Aorta (tissue), 5 donors: Measurements from ENCODE around the gene TRAK1. TPM values are rescaled to one million over a fixed set of nuclear protein-coding genes. Genes with fewer than 3 reads are reported as not detected.

Source experiments
- ATAC-seq: fragments of 200-7000 bp; cut with Tn5 transposase; one replicate; pipeline ENCODE4 v1.9.1; 2022; ENCODE audit warnings: moderate library complexity; ENCODE audit not compliant: low FRiP score
- DNase-seq, 2 donors: peaks; one replicate each; pipeline ENCODE4 v3.0.0-alpha.2; 2020
- H3K27ac ChIP-seq, 2 donors: one replicate each; pipeline ENCODE4 v1.5.1; 2013; ENCODE audit warnings: low read length in 2 of 2, mild to moderate bottlenecking in 2 of 2, moderate library complexity in 2 of 2, control low read depth in 1 of 2, inconsistent platforms in 1 of 2, low read depth in 1 of 2
- H3K27me3 ChIP-seq, 2 donors: one replicate each; pipeline ENCODE4 v1.6.1; 2013; ENCODE audit warnings: control low read depth in 1 of 2, low read length in 1 of 2, mild to moderate bottlenecking in 1 of 2, moderate library complexity in 1 of 2; ENCODE audit not compliant: insufficient read depth in 2 of 2, control insufficient read depth in 1 of 2
- H3K36me3 ChIP-seq, 2 donors: one replicate each; pipeline ENCODE4 v1.6.1; 2013; ENCODE audit warnings: control low read depth in 1 of 2, low read length in 1 of 2, mild to moderate bottlenecking in 1 of 2; ENCODE audit not compliant: insufficient read depth in 2 of 2, control insufficient read depth in 1 of 2
- H3K4me1 ChIP-seq, 2 donors: one replicate each; pipeline ENCODE4 v1.6.1; 2013; ENCODE audit warnings: low read length in 2 of 2, control low read depth in 1 of 2, mild to moderate bottlenecking in 1 of 2, moderate library complexity in 1 of 2; ENCODE audit not compliant: insufficient read depth in 2 of 2, control insufficient read depth in 1 of 2
- H3K4me3 ChIP-seq, 2 donors: one replicate each; pipeline ENCODE4 v1.5.1; 2013; ENCODE audit warnings: low read length in 2 of 2, control low read depth in 1 of 2, mild to moderate bottlenecking in 1 of 2
- H3K9me3 ChIP-seq: one replicate; pipeline ENCODE4 v1.6.1; 2013; ENCODE audit warnings: mild to moderate bottlenecking, low read length; ENCODE audit not compliant: control insufficient read depth
- whole genome bisulfite sequencing, 2 donors: extraction: QIAGEN DNeasy Blood & Tissue Kit; methylation state at CpG; one replicate each; pipeline ENCODE4 v1.1.7; 2013; 5-methylcytosine and 5-hydroxymethylcytosine counted together
- intact Hi-C, 2 donors: fragments of 100-400 bp; cut with DNase I; formaldehyde crosslinking; loops; one replicate each; pipeline versions ENCODE4 v1.14.2 to v1.15.0; 2022
- polyA plus RNA-seq, 2 donors: library from polyadenylated mRNA; stranded (reverse); fragments of 200-250 nt; gene quantifications; one replicate each; pipeline ENCODE4 v1.2.3, GENCODE V29; 2013
- total RNA-seq, 2 donors: library from RNA; stranded (reverse); fragmentation: NEBNext Ultra II Directional; extraction: Animal tissue kit (Norgen Biotek cat#: 25700); gene quantifications; one replicate each; pipeline ENCODE4 v1.2.1, GENCODE V29; 2021
- donor health status: healthy with polysubstance abuse.
- donor health status: Bipolar disorder and iron deficiency.
- donor health status: DM: no; HTN: no; CAD: no.
- donor health status: DM: no; HTN: no; CAD: no.
- donor health status: DM: yes; HTN: yes; CAD: no.

Gene TRAK1
- total and polyA plus RNA-seq, 4 donors: 15.7 to 37.7 (median 24.9) TPM

DNA sequence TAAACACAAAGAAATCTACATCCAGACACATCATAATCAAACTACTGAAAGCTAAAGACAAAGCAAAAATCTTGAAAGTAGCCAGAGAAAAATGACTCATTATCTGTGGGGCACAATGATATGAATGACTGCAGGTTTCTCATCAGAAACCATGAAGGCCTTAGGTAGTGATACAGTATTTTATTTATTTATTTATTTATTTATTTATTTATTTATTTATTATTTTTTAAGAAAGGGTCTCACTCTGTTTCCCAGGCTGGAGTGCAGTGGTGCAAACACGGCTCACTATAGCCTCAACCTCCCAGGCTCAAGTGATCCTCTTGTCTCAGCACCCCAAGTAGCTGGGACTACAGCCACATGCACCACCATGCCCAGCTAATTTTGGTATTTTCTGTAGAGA lies 159.6 kb downstream of the TRAK1 start:
- Histone ChIP-seq H3K4me3 (no peak overlapping the region), H3K9me3 (no peaks in the 10 kb centered on the region), H3K27ac (no peak overlapping the region), H3K27me3 (no peaks in the 10 kb centered on the region), H3K4me1 (no peaks in the 10 kb centered on the region), H3K36me3 (no peaks in the 10 kb centered on the region)
- WGBS, 2 donors: 5 to 95% methylated on average over 1 of the region's 1 CpG
- ATAC-seq: no peak
- DNase-seq: no peak
- intact Hi-C loops: no loop called here

DNA sequence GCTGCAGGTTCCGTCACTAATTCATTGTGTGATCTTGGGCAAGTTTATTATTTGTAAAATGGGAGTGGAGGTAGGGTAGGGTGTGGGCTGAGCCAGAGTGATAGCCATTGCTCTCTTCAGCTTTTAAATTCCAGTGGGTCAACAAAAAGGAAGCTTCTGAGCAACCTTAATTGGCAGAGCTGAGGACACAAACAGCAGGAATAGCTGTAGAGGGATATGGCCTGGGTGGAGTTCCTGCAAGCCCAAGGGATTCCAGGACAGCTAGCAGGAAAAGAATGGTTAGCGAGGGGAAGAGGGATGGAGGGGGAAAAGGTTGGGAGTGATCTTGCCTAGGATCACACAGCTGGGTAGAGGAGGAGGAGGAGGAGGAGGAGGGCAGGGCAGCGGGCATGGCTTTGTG lies 163.4 kb downstream of the TRAK1 start:
- Histone ChIP-seq H3K4me3 (no peak overlapping the region), H3K9me3 (no peaks in the 10 kb centered on the region), H3K27me3 (no peaks in the 10 kb centered on the region), H3K4me1 (no peaks in the 10 kb centered on the region), H3K36me3 (no peaks in the 10 kb centered on the region), H3K27ac (no peak overlapping the region)
- DNase-seq (no peak), ATAC-seq (no peak)
- intact Hi-C loops: no loop called here
- 48% methylated on average over 3 of the region's 3 CpGs for WGBS, 2 donors

DNA sequence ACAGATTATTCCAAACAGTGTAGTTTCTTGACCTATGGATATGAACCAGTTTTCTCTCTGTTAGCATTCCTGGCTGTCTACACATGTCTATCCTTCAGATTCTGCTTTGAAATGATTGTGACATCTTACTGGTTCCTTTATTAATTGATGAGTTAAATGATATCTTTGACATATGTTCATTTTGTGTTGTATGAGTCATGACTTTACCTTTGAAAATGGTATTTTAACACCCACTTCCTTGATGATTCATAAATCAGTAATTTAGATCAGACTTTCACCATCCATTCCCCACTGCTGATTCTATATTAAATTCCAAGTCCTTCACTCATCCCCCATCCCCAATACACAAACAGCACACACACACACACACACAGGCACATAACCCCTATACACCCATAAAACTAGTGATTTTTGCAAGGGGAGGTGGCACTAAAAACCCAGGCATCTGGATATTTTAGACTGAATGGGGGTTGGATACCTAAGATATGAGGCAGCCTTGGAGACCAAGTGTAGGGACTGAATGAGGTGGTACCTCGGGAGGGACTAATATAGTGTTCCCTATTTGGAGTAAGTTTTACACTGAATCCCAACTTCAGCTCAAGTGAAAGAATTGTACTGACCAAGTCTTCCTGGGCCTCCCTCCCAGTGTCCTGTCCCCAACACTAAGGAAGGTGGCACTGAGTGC lies 165.1 kb downstream of the TRAK1 start:
- Histone ChIP-seq H3K27me3 (peaks cover 0 to 2% of the 10 kb centered on the region in 2 donors), H3K9me3 (no peaks in the 10 kb centered on the region)
- no peak for ATAC-seq

DNA sequence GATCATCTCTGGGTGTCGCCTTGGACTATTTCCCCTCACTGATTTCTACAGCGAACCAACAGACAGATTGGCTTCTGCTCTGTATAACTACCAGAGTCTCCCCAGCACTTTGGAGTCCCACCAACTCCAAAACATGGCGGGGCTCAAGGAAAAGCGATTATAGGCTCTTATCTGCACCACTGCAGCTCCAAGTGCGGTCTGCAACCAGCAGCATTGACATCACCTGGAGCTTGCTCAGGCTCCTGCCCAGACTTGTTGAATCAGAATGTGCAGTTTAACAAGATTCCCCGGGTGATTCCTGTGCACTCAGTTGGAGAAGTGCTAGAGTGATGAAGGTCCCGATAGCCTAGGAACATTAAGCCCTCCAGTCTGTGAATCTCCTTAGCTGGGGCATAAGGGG lies 165.8 kb downstream of the TRAK1 start:
- DNase-seq (no peak), ATAC-seq (no peak)
- peaks cover 0 to 2% of the 10 kb centered on the region in 2 donors for H3K27me3 ChIP-seq
- 47 to 53% methylated on average over 6 to 7 of the region's 7 CpGs for WGBS, 2 donors
- intact Hi-C loops: no loop called here
- H3K4me1 ChIP-seq: no peaks in the 10 kb centered on the region
- no peaks in the 10 kb centered on the region for H3K9me3 ChIP-seq
- no peak overlapping the region for H3K27ac ChIP-seq
- no peak overlapping the region for H3K4me3 ChIP-seq
- H3K36me3 ChIP-seq: no peaks in the 10 kb centered on the region

More for the DNA sequence above, 165.1 kb downstream of the TRAK1 start:
- 81 to 90% methylated on average over 1 of the region's 1 CpG for WGBS, 2 donors
- no peaks in the 10 kb centered on the region for H3K4me1 ChIP-seq
- H3K36me3 ChIP-seq: no peaks in the 10 kb centered on the region
- no peak overlapping the region for H3K4me3 ChIP-seq
- H3K27ac ChIP-seq: no peak overlapping the region
- intact Hi-C loops: no loop called here
- no peak for DNase-seq

DNA sequence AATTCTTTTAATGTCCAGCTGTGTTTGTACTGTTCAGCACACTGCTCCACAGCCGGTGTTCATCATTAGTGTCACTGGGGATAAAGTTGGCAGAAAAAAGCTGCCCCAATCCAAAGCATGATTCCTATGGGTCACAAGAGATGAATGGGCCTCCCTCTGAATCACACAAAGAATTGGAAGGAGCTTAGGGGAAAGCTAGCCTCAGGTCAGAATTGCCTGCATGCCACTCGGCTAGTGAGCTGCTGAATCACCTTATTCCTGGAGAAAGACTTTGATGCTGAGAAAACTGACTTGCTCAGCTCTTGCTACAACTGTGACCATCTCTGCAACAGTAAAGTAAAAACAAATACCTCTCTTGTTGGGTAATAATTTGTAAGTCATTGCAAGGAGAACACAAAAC lies 171.4 kb downstream of the TRAK1 start:
- no peaks in the 10 kb centered on the region for H3K4me1 ChIP-seq
- no peak for ATAC-seq
- 26 to 35% methylated on average over 2 of the region's 2 CpGs for WGBS, 2 donors
- H3K9me3 ChIP-seq: no peaks in the 10 kb centered on the region
- no peaks in the 10 kb centered on the region for H3K36me3 ChIP-seq
- intact Hi-C loops: no loop called here
- no peak for DNase-seq
- peaks cover 0 to 2% of the 10 kb centered on the region in 2 donors for H3K27me3 ChIP-seq
- no peak overlapping the region for H3K27ac ChIP-seq
- no peak overlapping the region for H3K4me3 ChIP-seq

DNA sequence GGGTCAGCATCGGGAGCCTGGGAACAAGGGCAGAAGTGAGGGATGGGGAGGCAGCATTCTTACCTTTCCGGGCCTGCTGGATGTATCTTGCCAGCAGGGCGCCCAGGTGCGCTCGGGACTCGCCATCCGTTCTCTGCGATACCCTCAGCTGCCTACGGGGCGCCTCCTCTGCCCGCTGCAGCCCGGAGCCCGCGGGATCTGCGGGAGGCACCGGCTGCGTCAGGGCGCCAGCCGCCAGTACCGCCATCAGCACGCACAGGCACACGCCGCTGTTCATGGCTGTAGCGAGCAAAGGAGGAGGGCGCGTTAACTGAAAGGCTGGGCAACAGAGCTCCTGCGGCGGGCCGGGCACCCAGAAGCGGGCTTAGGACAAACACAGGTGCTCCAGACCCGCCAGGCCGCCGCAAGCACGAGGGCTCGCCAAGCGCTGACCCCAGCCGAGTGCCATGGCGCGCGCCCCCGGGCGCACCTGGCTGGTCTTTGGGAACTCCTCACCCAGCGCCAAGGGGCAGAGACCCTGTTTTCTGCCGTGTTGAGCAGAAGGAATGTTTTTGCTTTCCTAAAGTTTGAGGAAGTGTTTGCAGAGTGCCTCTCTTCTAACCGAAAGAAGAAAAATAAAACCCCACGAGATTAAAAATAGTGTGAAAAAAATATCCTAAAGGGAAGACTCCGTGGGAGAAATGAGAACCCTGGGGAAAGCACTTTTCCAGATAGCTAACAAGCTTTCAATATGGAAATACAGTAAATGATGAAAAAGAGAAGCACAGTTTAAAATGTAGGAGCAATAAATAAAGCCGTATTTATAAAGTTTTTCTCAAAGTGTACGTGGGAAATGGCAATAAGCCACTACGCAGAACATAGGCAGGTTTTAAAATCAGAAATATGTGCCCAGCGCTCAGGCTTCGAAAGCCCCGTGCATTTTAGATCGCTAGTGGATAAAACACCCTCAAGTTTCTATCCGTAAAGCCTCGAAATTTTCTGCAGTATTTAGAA lies 172.5 kb downstream of the TRAK1 start:
- peaks cover 0 to 2% of the 10 kb centered on the region in 2 donors for H3K27me3 ChIP-seq

DNA sequence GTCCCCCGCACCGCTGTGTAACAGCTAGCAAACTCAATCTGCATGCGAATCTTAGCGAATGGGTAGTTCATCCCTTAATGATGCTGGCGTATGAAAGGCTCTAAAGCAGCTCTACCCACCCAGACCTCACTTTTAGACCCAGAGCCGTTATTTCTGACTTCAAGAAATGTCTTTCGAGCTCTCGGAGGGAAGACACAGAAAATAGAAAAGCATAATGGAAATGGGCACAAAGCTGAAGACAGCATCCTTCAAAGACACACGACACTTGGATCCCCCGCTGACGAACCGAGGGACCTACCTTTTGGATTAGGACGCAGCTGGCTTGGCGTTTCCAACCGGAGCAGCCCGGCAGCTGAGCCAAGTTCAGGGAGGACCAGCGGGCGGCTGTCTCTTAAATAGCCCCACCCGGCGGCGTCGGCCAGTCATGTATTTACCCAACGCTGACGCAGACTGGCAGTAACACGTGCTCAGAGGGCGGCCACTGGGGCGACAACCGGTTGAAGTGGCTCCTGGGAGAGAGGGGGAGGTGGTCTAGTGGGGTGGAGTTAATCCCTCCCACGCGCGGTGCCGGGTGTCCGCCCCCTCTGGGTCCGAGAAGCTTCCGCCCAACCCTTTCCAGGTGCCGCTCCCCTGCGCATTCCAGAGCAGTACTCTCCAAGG lies 173.4 kb downstream of the TRAK1 start:
- WGBS, 2 donors: 7 to 10% methylated on average over 37 of the region's 37 CpGs
- H3K4me1 ChIP-seq: no peaks in the 10 kb centered on the region
- intact Hi-C loops: no loop called here
- H3K36me3 ChIP-seq: no peaks in the 10 kb centered on the region
- H3K9me3 ChIP-seq: no peaks in the 10 kb centered on the region
- ATAC-seq (no peak), DNase-seq (no peak)
- H3K27me3 ChIP-seq: peaks cover 0 to 2% of the 10 kb centered on the region in 2 donors
- no peak overlapping the region for H3K27ac ChIP-seq
- H3K4me3 ChIP-seq: no peak overlapping the region

More for the DNA sequence above, 172.5 kb downstream of the TRAK1 start:
- ATAC-seq (no peak), DNase-seq (no peak)
- Histone ChIP-seq H3K4me1 (no peaks in the 10 kb centered on the region), H3K4me3 (no peak overlapping the region), H3K27ac (no peak overlapping the region), H3K9me3 (no peaks in the 10 kb centered on the region), H3K36me3 (no peaks in the 10 kb centered on the region)
- intact Hi-C loops: no loop called here
- 8 to 9% methylated on average over 55 to 56 of the region's 56 CpGs for WGBS, 2 donors

DNA sequence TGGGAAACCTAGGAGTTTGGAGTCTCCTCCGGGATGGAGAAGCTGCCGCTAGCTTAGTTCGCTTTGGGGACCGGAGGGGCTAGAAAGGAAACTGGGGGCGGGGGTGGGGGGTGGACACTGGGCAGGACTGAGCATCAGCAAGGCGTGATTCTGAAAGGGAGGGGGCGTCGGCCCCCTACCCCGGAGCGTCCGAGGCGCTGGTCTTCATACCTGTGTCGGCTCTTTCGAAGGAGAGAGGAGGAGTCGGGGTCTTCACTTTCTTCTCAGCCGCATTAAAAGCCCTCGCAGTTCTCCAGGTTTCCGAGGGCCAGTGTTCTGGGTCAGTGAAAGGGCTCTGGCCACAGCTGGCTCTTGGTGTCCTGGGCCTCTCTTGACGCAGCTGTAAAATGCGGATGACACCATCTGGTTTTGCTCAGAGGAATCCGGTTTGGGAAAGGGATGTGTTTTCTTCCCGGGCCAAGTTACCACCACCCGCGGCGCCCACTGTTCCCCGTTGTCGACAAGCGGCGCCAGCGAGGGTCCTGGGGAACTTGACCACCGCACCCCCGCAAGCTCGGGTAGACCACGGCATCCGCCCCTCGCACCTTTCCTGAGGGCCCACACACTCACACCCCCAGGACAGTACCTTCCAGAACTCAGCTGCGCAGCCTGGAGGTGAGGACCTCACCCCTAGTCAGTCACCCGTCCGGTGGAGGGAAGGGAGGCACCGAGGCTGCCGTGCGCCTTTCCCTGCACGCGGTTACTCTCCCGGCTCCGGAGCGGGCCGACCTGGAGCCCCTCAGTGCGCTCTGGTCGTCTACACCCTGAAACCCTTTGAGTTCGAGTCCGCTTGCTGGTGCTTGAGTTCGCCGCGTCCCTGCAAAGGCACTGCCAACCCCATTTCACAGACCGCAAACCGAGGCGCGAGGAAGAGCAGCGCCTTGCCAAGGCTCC lies 174.2 kb downstream of the TRAK1 start:
- Histone ChIP-seq H3K36me3 (no peaks in the 10 kb centered on the region), H3K4me1 (no peaks in the 10 kb centered on the region), H3K27me3 (no peaks in the 10 kb centered on the region), H3K4me3 (no peak overlapping the region), H3K9me3 (no peaks in the 10 kb centered on the region), H3K27ac (no peak overlapping the region)
- no peak for DNase-seq
- intact Hi-C loops: no loop called here
- ATAC-seq: no peak
- 6 to 7% methylated on average over 58 to 60 of the region's 60 CpGs for WGBS, 2 donors
